Measurements from ENCODE around the gene NPPA. TPM values are rescaled to one million over a fixed set of nuclear protein-coding genes. Genes with fewer than 3 reads are reported as not detected.

The NPPA gene
- total RNA-seq, 1 donor from 2014 or later: not detected

DNA sequence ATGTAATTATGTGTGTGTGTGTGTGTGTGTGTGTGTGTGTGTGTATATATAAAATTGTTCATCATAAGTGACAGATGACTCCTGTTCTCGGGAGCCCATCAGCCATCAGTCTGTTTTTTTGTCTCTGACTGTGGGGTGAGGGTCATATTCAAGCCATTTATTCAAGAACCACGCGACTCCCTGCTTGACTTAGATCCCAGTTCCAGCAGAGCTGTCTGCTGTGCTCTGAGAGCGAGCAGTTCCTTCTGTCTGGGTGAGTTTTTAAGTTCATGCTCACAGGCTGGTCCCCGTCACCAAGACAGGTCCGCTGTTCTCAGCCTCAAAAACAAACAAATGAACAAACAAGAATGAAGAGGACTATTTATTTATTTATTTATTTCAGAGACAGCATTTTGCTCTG, 29.5 kb upstream of the NPPA start:
- TF ChIP-seq, protein P1, sequence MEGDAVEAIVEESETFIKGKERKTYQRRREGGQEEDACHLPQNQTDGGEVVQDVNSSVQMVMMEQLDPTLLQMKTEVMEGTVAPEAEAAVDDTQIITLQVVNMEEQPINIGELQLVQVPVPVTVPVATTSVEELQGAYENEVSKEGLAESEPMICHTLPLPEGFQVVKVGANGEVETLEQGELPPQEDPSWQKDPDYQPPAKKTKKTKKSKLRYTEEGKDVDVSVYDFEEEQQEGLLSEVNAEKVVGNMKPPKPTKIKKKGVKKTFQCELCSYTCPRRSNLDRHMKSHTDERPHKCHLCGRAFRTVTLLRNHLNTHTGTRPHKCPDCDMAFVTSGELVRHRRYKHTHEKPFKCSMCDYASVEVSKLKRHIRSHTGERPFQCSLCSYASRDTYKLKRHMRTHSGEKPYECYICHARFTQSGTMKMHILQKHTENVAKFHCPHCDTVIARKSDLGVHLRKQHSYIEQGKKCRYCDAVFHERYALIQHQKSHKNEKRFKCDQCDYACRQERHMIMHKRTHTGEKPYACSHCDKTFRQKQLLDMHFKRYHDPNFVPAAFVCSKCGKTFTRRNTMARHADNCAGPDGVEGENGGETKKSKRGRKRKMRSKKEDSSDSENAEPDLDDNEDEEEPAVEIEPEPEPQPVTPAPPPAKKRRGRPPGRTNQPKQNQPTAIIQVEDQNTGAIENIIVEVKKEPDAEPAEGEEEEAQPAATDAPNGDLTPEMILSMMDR (IDR thresholded peaks at IDR 0.05; ENCODE audit: unreplicated experiment): no peak
- Mint-ChIP-seq H3K27me3 (ENCODE audit: low read depth) (peaks cover 10% of the 10 kb centered on the region), H3K27ac (no peak overlapping the region), H3K9me3 (no peaks in the 10 kb centered on the region), H3K36me3 (no peaks in the 10 kb centered on the region), H3K4me3 (no peak overlapping the region), H3K4me1 (peaks cover 15% of the 10 kb centered on the region)
- no peak for DNase-seq (ENCODE audit: low spot score in 2 of 2, unreplicated experiment in 2 of 2)

DNA sequence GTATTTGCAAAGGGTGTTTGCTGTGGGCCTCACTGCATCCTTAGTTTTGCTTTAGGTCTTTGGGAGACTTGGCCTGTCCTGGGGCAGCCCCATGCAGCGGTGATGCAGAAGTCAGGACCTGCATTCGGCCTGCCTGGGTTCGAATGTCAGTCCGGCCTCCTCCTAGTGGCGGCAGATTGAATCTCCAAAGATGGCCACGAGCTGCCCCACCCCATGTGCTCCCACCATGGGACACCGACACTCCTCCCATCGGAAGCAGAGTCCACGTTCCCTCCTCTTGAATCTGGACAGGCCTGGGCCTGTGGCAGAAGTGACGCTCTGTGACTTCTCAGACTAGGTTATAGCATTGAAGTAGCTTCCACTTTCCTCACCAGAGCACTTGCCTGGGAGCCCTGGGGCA, 27.5 kb upstream of the NPPA start:
- Mint-ChIP-seq H3K4me1 (no peaks in the 10 kb centered on the region), H3K4me3 (no peak overlapping the region), H3K9me3 (no peaks in the 10 kb centered on the region), H3K36me3 (no peaks in the 10 kb centered on the region), H3K27me3 (ENCODE audit: low read depth) (peaks cover 20% of the 10 kb centered on the region), H3K27ac (no peak overlapping the region)
- DNase-seq (ENCODE audit: low spot score in 2 of 2, unreplicated experiment in 2 of 2): no peak
- TF ChIP-seq, protein P1 (IDR thresholded peaks at IDR 0.05; ENCODE audit: unreplicated experiment): no peak

GRCh38 chr1:11874624-11875023, 27.0 kb upstream of the NPPA start:
- TF ChIP-seq, protein P1 (IDR thresholded peaks at IDR 0.05; ENCODE audit: unreplicated experiment): no peak
- no peaks in the 10 kb centered on the region for H3K9me3 Mint-ChIP-seq
- H3K27me3 Mint-ChIP-seq (ENCODE audit: low read depth): peaks cover 20% of the 10 kb centered on the region
- H3K4me1 Mint-ChIP-seq: no peaks in the 10 kb centered on the region
- H3K27ac Mint-ChIP-seq: no peak overlapping the region
- H3K36me3 Mint-ChIP-seq: no peaks in the 10 kb centered on the region
- no peak for DNase-seq (ENCODE audit: low spot score in 2 of 2, unreplicated experiment in 2 of 2)
- no peak overlapping the region for H3K4me3 Mint-ChIP-seq

- no peak overlapping the region for H3K27ac Mint-ChIP-seq
- H3K36me3 Mint-ChIP-seq: no peaks in the 10 kb centered on the region
- TF ChIP-seq, protein P1 (IDR thresholded peaks at IDR 0.05; ENCODE audit: unreplicated experiment): no peak
- H3K27me3 Mint-ChIP-seq (ENCODE audit: low read depth): peaks cover 20% of the 10 kb centered on the region
- H3K9me3 Mint-ChIP-seq: no peaks in the 10 kb centered on the region
- DNase-seq (ENCODE audit: low spot score in 2 of 2, unreplicated experiment in 2 of 2): no peak
- no peak overlapping the region for H3K4me3 Mint-ChIP-seq
- no peaks in the 10 kb centered on the region for H3K4me1 Mint-ChIP-seq
Observed at GRCh38 chr1:11874258-11874562, 26.6 kb upstream of the NPPA start.

DNA sequence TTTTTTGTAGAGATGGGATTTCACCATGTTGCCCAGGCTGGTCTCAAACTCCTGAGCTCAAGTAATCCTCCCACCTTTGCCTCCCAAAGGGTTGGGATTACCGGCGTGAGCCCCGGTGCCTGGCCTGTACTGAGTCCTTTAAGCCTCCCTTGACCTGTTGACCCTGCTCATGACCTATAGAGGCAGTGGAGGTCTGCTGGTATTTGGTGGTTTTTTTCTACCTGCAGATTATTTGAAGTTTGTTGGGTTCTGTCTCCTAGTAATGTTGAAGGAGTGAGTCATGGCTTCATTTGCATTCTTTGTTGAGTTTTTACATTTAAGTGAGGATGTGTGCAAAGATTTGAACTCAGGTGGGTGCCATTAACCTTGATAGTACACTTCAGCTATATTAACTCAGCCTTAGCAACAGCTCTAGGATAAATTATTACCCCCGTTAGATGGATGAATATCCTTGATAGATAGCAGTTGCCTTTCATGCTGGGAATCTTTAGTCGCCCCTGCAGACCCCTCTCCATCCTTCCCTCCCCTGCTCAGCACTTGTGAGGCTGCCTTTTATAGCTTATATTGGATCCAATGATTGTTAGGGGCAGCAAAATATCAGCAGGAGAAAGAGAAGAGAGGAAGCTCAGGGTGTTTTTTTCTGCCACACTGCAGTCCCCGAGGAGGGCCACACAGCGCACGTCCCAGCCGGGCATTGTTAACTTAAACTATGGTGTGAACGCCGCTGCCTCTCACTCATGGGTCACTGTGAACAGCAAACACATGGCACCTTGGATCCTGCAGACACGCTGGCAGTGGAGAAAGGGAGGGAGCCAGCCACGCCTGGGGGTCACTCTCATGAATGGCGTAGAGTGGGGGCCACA, 26.0 kb upstream of the NPPA start:
- no peak for DNase-seq (ENCODE audit: low spot score in 2 of 2, unreplicated experiment in 2 of 2)
- no peak overlapping the region for H3K27ac Mint-ChIP-seq
- H3K9me3 Mint-ChIP-seq: no peaks in the 10 kb centered on the region
- no peaks in the 10 kb centered on the region for H3K36me3 Mint-ChIP-seq
- H3K27me3 Mint-ChIP-seq (ENCODE audit: low read depth): peaks cover 20% of the 10 kb centered on the region
- TF ChIP-seq, protein P1 (IDR thresholded peaks at IDR 0.05; ENCODE audit: unreplicated experiment): no peak
- H3K4me1 Mint-ChIP-seq: no peaks in the 10 kb centered on the region
- no peak overlapping the region for H3K4me3 Mint-ChIP-seq
